ENCODE measurements around the gene EMC10.
A peak's percentile ranks its signal among the peaks of the same experiment; 100 is the strongest.
"Not testable (repeated sequence)": the region's sequence is repeated elsewhere in the genome, so short reads cannot be mapped to it uniquely, and the experiment has no call there.

The EMC10 gene

GRCh38 chr19:50476224-50476906 lies at the start of gene EMC10, which contains the start of gene GARIN5A:
Gene EMC10, plus strand, starts transcription at chr19:50476507. Its CDS starts 38 bp downstream, at chr19:50476545.
Gene GARIN5A, minus strand, starts transcription at chr19:50476848. Its CDS starts 460 bp downstream, at chr19:50476388.
- Mint-ChIP-seq H3K4me3 (peak within 1 kb of the TSS; percentile 98), H3K27ac (peak within 1 kb of the TSS; percentile 89), H3K9me3 (ENCODE audit: low read depth) (no peaks in the 10 kb centered on the region), H3K27me3 (no peaks in the 10 kb centered on the region), H3K4me1 (ENCODE audit: low read depth) (peaks cover 18% of the 10 kb centered on the region), H3K36me3 (peaks cover 6% of the 10 kb centered on the region)

GRCh38 chr19:50427318-50427925 lies 48.9 kb upstream of the EMC10 start:
- H3K27me3 Mint-ChIP-seq = peaks cover 4% of the 10 kb centered on the region
- H3K27ac Mint-ChIP-seq = no peak overlapping the region
- H3K36me3 Mint-ChIP-seq = no peaks in the 10 kb centered on the region
- H3K4me1 Mint-ChIP-seq (ENCODE audit: low read depth) = peaks cover 15% of the 10 kb centered on the region
- H3K9me3 Mint-ChIP-seq (ENCODE audit: low read depth) = no peaks in the 10 kb centered on the region
- peak overlapping the region; percentile 57 for H3K4me3 Mint-ChIP-seq

GRCh38 chr19:50427997-50428425 lies 48.3 kb upstream of the EMC10 start:
- no peak overlapping the region for H3K27ac Mint-ChIP-seq
- H3K9me3 Mint-ChIP-seq (ENCODE audit: low read depth) = no peaks in the 10 kb centered on the region
- H3K4me1 Mint-ChIP-seq (ENCODE audit: low read depth) = peaks cover 15% of the 10 kb centered on the region
- H3K27me3 Mint-ChIP-seq = peaks cover 5% of the 10 kb centered on the region
- no peak overlapping the region for H3K4me3 Mint-ChIP-seq
- no peaks in the 10 kb centered on the region for H3K36me3 Mint-ChIP-seq

- no peaks in the 10 kb centered on the region for H3K9me3 Mint-ChIP-seq (ENCODE audit: low read depth)
- peaks cover 15% of the 10 kb centered on the region for H3K4me1 Mint-ChIP-seq (ENCODE audit: low read depth)
- H3K27me3 Mint-ChIP-seq = peaks cover 7% of the 10 kb centered on the region
- H3K27ac Mint-ChIP-seq = no peak overlapping the region
- H3K36me3 Mint-ChIP-seq = no peaks in the 10 kb centered on the region
- H3K4me3 Mint-ChIP-seq = peak overlapping the region; percentile 51
Measured at GRCh38 chr19:50428772-50429463, 47.4 kb upstream of the EMC10 start.

DNA sequence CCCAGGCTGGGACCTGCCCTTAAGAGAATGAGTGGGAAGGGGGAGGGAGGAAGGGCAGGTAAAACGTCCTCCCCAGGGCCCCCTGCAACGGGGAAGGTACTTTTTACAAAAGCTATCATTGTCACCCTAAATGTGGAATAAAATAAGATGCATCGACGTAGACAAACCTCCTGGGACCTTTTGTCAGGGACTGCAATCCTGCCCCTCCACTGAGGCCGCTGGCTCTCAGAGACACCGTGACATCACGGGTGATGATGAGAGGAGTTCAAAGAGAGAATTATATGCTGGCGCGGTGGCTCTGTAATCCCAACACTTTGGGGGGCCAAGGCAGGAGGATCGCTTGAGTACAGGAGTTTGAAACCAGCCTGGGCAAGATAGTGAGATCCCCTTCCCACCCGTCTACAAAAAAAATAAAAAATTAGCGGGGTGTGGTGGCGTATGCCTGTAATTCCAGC lies 45.4 kb upstream of the EMC10 start:
- Mint-ChIP-seq H3K27ac (no peak overlapping the region), H3K36me3 (no peaks in the 10 kb centered on the region), H3K4me3 (peak overlapping the region; percentile 90), H3K4me1 (ENCODE audit: low read depth) (peaks cover 15% of the 10 kb centered on the region), H3K27me3 (peaks cover 7% of the 10 kb centered on the region), H3K9me3 (ENCODE audit: low read depth) (no peaks in the 10 kb centered on the region)

DNA sequence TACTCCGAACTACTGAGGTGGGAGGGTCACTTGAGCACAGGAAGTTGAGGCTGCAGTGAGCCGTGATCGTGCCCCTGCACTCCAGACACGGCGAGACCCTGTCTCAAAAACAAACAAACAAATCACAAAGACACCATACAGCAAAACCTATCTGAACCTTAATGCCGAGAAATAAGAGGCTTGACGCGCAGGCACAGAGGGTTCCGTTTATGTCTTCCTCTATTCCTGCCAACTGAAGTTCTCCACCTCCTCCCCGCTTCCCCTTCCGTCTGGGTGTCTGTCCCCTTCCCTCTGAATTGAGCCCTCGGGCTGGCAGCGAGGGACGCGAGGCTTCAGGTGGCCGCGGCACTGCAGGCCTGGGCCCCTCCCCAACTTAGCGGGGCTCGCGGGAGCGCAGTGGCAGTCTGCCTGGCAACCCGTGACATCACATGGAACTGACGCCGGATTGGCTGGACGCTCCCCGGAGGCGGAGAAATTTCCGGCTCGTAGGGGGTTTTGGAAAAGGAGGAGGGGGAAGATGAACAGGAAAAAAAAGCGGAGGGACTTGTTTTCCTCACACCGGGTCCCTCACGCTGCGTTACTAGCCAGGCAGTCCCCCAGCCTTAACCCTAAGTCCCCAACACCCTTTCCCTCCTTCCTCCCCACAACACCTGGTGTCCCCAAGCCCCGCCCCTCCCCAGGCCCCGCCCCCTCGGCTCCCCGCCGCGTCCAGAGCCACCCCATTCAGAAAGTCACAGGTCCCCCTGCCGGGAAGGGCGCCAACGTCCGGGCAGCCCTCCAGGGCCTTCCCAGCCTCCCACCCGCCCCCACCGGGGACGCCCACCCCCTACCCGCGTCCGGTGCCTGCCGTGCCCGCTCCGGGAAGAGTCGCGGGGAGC lies 44.7 kb upstream of the EMC10 start:
- Mint-ChIP-seq H3K4me3 (peak overlapping the region; percentile 90), H3K9me3 (ENCODE audit: low read depth) (no peaks in the 10 kb centered on the region), H3K4me1 (ENCODE audit: low read depth) (peaks cover 15% of the 10 kb centered on the region), H3K27ac (peak overlapping the region; percentile 66), H3K36me3 (no peaks in the 10 kb centered on the region), H3K27me3 (peaks cover 7% of the 10 kb centered on the region)

DNA sequence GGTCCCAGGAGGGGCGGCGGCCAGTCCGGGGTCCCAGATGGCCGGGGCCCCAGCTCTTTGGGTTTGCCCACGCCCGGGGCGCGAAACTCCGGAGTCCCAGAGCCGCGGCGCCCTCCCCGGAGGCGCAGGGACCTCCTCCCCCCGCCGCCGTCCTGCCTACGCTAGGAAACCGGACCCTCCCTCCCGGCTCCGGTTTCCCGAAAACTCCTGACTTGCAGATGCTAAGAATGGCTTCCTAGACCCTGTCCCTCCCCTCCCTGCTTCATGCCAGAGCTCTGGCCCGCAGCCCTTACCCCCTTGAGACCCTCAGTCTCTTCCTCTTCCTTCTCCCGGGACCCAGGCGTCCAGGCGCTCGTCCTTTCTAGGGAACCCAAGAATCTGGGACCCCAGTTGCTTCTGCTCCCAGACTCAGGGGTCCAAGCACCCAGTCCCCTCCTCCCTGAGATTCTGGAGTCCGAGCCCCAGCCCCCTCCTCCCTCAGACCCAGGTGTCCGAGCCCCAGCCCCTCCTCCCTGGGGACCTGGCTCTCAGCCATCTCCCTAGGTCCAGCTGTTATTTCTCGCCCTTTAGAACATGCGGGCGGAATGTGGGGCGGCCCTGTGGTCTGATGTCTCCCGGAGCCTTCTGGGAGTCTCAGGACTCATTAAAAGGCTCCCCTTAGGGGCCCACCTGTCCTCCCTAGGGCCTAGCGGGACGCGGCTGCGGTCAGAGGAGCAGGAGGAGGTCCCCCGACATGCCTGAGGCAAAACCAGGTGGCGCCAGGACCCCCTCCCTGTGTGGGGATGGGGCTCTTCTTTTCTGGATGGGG lies 43.9 kb upstream of the EMC10 start, which contains the start of gene MYBPC2:
TSS of gene MYBPC2 (plus strand) at position 672 of the 808 bp plus-strand sequence. CDS start at position 734, 62 bp downstream.
- H3K4me1 Mint-ChIP-seq (ENCODE audit: low read depth) = peaks cover 15% of the 10 kb centered on the region
- H3K9me3 Mint-ChIP-seq (ENCODE audit: low read depth) = no peaks in the 10 kb centered on the region
- H3K36me3 Mint-ChIP-seq = no peaks in the 10 kb centered on the region
- H3K4me3 Mint-ChIP-seq = peak within 1 kb of the TSS; percentile 90
- H3K27me3 Mint-ChIP-seq = peaks cover 7% of the 10 kb centered on the region
- H3K27ac Mint-ChIP-seq = peak within 1 kb of the TSS; percentile 66

GRCh38 chr19:50433201-50434180 lies 42.8 kb upstream of the EMC10 start:
- H3K36me3 Mint-ChIP-seq = no peaks in the 10 kb centered on the region
- H3K27me3 Mint-ChIP-seq = peaks cover 9% of the 10 kb centered on the region
- H3K27ac Mint-ChIP-seq = no peak overlapping the region
- H3K9me3 Mint-ChIP-seq (ENCODE audit: low read depth) = no peaks in the 10 kb centered on the region
- H3K4me3 Mint-ChIP-seq = peak overlapping the region; percentile 79
- H3K4me1 Mint-ChIP-seq (ENCODE audit: low read depth) = peaks cover 13% of the 10 kb centered on the region

DNA sequence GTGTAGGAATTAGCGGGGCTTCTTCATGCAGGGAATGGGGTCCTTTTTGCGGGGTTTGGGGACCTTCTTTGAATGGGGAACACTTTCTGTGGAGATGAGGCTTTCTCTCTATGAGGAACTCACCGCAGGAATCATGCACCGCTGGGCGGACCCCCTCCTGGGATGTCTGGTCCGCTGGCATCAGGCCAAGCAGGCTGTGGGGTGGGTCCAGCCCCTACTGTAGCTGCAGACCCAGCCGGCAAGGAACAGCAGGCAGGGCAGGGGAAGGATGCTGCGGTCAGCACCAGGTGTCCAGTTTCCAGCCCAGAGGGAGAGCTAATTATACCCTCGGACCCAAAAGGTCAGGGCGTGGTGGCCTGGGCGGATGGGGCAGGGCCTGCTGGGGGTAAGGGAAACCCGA lies 41.8 kb upstream of the EMC10 start:
- H3K4me3 Mint-ChIP-seq = no peak overlapping the region
- H3K27me3 Mint-ChIP-seq = peaks cover 6% of the 10 kb centered on the region
- H3K27ac Mint-ChIP-seq = no peak overlapping the region
- no peaks in the 10 kb centered on the region for H3K9me3 Mint-ChIP-seq (ENCODE audit: low read depth)
- peaks cover 9% of the 10 kb centered on the region for H3K4me1 Mint-ChIP-seq (ENCODE audit: low read depth)
- no peaks in the 10 kb centered on the region for H3K36me3 Mint-ChIP-seq

- Mint-ChIP-seq H3K27ac (no peak overlapping the region), H3K27me3 (peaks cover 10% of the 10 kb centered on the region), H3K36me3 (no peaks in the 10 kb centered on the region), H3K4me1 (ENCODE audit: low read depth) (peaks cover 9% of the 10 kb centered on the region), H3K9me3 (ENCODE audit: low read depth) (no peaks in the 10 kb centered on the region), H3K4me3 (no peak overlapping the region)
Measured at GRCh38 chr19:50435221-50435620, 41.1 kb upstream of the EMC10 start.

DNA sequence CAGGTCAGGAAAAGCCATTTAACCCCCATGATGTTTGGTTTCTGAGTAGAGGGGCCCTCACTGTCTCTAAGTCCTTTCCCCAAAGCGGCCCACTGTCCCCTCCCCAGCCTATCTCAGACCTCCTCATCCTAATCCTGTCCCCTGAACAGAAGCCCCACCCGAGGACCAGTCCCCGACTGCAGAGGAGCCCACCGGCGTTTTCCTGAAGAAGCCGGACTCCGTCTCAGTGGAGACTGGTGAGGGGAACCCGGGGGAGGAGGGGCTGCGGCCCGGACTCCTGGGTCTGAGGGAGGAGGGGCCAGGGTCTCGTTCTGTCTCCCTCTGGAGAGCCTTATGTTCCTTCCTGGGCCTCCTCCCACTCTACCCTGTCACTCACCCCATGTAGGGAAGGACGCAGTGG lies 40.7 kb upstream of the EMC10 start:
- no peaks in the 10 kb centered on the region for H3K9me3 Mint-ChIP-seq (ENCODE audit: low read depth)
- H3K27me3 Mint-ChIP-seq = peaks cover 10% of the 10 kb centered on the region
- H3K4me3 Mint-ChIP-seq = no peak overlapping the region
- H3K27ac Mint-ChIP-seq = no peak overlapping the region
- peaks cover 9% of the 10 kb centered on the region for H3K4me1 Mint-ChIP-seq (ENCODE audit: low read depth)
- no peaks in the 10 kb centered on the region for H3K36me3 Mint-ChIP-seq

- no peaks in the 10 kb centered on the region for H3K36me3 Mint-ChIP-seq
- H3K9me3 Mint-ChIP-seq (ENCODE audit: low read depth) = no peaks in the 10 kb centered on the region
- H3K4me1 Mint-ChIP-seq (ENCODE audit: low read depth) = no peaks in the 10 kb centered on the region
- H3K27me3 Mint-ChIP-seq = peaks cover 9% of the 10 kb centered on the region
- H3K27ac Mint-ChIP-seq = no peak overlapping the region
- H3K4me3 Mint-ChIP-seq = no peak overlapping the region
Measured at GRCh38 chr19:50437862-50438449, 38.4 kb upstream of the EMC10 start.

DNA sequence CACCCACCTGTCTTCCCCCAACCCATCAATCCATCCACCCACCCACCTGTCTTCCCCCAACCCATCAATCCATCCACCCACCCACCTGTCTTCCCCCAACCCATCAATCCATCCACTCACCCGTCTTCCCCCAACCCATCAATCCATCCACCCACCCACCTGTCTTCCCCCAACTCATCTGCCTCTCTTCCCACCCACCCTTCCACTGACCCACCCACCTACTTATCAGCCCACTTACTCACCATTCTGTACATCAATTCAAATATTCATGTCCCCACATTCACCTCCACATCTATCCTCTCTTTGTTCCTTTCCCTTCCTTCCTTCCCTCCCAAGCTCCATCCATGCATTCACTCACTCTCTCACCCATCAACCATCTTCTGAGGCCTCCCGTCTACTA lies 37.2 kb upstream of the EMC10 start:
- not testable (repeated sequence) for H3K27me3 Mint-ChIP-seq; H3K9me3 Mint-ChIP-seq (ENCODE audit: low read depth); H3K4me1 Mint-ChIP-seq (ENCODE audit: low read depth); H3K36me3 Mint-ChIP-seq; H3K27ac Mint-ChIP-seq; H3K4me3 Mint-ChIP-seq
